Neutrophil (primary cell): ENCODE data around the gene UBA6.
"Not testable (repeated sequence)": the region's sequence is repeated elsewhere in the genome, so short reads cannot be mapped to it uniquely, and the experiment has no call there.

Experiments
- H3K27ac ChIP-seq: fragments of 200-600 bp; sonication (generic); 2 replicates; pipeline ENCODE4 v1.5.1; 2016; ENCODE audit warnings: mild to moderate bottlenecking, moderate library complexity
- H3K27me3 ChIP-seq: fragments of 200-600 bp; sonication (generic); 2 replicates; pipeline ENCODE4 v1.6.0; 2016; ENCODE audit warnings: mild to moderate bottlenecking
- H3K36me3 ChIP-seq: fragments of 200-600 bp; sonication (generic); 2 replicates; pipeline ENCODE4 v1.5.1; 2017
- H3K4me1 ChIP-seq, 2 experiments: fragments of 200-600 bp in 1 of 2; sonication (generic) in 1 of 2; 1 replicate in 1 of 2; 2 replicates in 1 of 2; pipeline versions ENCODE4 v1.5.1 to v1.6.1; 2013 to 2016; ENCODE audit warnings: low read depth in 1 of 2, low read length in 1 of 2, mild to moderate bottlenecking in 1 of 2, moderate library complexity in 1 of 2; ENCODE audit not compliant: control insufficient read depth in 1 of 2, insufficient read depth in 1 of 2
- H3K4me3 ChIP-seq, 2 experiments: fragments of 200-600 bp in 1 of 2; sonication (generic) in 1 of 2; 1 replicate in 1 of 2; 2 replicates in 1 of 2; pipeline ENCODE4 v1.5.1; 2013 to 2016; ENCODE audit warnings: low read depth in 1 of 2, low read length in 1 of 2, mild to moderate bottlenecking in 1 of 2, moderate library complexity in 1 of 2
- H3K9me3 ChIP-seq: fragments of 200-600 bp; sonication (generic); 2 replicates; pipeline ENCODE4 v1.5.1; 2016
- TF ChIP-seq, protein P1 (sequence below): fragments of 200-600 bp; sonication (generic); IDR thresholded peaks from 2 replicates; pipeline ENCODE4 v1.5.1; 2016; ENCODE audit warnings: antibody characterized with exemption

UBA6 gene

DNA sequence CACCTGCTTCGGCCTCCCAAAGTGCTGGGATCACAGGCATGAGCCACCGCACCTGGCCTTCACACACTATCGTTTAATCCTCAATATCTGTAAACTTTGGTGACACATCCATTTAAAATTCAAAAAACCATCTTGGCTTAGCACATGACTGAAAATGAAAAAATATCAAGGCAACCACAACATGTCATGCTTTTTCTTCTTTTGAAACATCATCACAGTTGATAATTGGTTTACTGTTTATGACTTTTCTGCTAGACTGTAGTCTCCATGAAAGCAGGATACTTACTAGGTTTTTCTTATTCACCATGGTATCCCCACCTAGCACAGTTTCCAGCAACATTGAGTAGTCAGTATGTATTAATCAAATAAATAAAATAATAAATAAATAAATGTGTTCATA lies 42.2 kb upstream of the UBA6 start:
- no peaks in the 10 kb centered on the region for H3K36me3 ChIP-seq
- no peak overlapping the region for H3K27ac ChIP-seq
- no peaks in the 10 kb centered on the region for H3K9me3 ChIP-seq
- no peaks in the 10 kb centered on the region for H3K27me3 ChIP-seq
- TF ChIP-seq, protein P1, sequence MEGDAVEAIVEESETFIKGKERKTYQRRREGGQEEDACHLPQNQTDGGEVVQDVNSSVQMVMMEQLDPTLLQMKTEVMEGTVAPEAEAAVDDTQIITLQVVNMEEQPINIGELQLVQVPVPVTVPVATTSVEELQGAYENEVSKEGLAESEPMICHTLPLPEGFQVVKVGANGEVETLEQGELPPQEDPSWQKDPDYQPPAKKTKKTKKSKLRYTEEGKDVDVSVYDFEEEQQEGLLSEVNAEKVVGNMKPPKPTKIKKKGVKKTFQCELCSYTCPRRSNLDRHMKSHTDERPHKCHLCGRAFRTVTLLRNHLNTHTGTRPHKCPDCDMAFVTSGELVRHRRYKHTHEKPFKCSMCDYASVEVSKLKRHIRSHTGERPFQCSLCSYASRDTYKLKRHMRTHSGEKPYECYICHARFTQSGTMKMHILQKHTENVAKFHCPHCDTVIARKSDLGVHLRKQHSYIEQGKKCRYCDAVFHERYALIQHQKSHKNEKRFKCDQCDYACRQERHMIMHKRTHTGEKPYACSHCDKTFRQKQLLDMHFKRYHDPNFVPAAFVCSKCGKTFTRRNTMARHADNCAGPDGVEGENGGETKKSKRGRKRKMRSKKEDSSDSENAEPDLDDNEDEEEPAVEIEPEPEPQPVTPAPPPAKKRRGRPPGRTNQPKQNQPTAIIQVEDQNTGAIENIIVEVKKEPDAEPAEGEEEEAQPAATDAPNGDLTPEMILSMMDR: no peak
- H3K4me1 ChIP-seq: no peaks in the 10 kb centered on the region
- no peak overlapping the region for H3K4me3 ChIP-seq

DNA sequence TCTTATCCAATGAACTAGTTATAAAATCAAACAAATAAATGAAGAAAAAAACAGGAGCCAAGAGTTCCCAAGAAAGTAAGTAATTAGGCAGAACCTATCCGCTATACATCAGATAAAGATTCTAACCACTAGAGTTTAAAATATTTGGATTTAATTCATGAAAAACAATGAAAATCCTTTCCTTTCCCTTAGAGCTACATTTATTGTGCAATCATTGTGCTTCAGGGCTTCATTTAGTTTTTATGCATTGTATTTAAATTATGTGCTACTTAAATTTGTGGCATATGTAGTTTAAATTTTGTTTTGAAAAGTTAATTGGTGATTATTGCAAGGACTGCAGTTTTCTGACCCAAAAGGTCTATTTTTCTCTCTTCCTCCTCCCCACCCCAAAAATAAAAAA lies 35.3 kb upstream of the UBA6 start:
- Histone ChIP-seq H3K4me3 (no peak overlapping the region), H3K9me3 (no peaks in the 10 kb centered on the region), H3K36me3 (no peaks in the 10 kb centered on the region), H3K4me1 (no peaks in the 10 kb centered on the region), H3K27ac (no peak overlapping the region), H3K27me3 (no peaks in the 10 kb centered on the region)
- TF ChIP-seq, protein P1: no peak

DNA sequence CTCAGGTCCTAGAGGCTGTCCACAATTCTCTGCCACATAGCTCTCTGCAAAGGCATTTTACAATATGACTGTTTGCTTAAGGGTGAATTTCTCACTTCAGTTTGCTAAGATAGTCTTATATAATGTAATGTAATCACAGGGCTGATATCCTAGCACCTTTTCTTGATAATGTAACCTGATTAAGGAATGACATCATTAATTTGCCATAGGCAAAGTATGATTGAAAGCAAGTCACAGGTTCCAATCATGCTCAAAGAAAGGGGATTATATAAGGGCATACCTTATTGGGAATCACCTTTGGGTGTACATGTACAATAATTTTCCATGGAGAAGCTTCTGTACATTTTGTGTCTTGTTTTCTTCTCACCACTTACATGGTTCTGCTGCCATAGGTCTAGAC lies 34.4 kb upstream of the UBA6 start:
- Histone ChIP-seq H3K27ac (no peak overlapping the region), H3K27me3 (no peaks in the 10 kb centered on the region), H3K36me3 (no peaks in the 10 kb centered on the region), H3K9me3 (no peaks in the 10 kb centered on the region), H3K4me3 (no peak overlapping the region), H3K4me1 (no peaks in the 10 kb centered on the region)
- TF ChIP-seq, protein P1: no peak

DNA sequence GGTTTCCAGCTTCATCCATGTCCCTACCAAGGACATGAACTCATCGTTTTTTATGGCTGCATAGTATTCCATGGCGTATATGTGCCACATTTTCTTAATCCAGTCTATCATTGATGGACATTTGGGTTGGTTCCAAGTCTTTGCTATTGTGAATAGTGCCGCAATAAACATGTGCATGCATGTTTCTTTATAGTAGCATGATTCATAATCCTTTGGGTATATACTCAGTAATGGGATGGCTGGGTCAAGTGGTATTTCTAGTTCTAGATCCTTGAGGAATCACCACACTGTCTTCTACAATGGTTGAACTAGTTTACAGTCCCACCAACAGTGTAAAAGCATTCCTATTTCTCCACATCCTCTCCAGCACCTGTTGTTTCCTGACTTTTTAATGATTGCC lies 29.6 kb upstream of the UBA6 start:
- not testable (repeated sequence) for H3K4me1 ChIP-seq, H3K27me3 ChIP-seq, H3K4me3 ChIP-seq, H3K36me3 ChIP-seq, H3K27ac ChIP-seq, H3K9me3 ChIP-seq

DNA sequence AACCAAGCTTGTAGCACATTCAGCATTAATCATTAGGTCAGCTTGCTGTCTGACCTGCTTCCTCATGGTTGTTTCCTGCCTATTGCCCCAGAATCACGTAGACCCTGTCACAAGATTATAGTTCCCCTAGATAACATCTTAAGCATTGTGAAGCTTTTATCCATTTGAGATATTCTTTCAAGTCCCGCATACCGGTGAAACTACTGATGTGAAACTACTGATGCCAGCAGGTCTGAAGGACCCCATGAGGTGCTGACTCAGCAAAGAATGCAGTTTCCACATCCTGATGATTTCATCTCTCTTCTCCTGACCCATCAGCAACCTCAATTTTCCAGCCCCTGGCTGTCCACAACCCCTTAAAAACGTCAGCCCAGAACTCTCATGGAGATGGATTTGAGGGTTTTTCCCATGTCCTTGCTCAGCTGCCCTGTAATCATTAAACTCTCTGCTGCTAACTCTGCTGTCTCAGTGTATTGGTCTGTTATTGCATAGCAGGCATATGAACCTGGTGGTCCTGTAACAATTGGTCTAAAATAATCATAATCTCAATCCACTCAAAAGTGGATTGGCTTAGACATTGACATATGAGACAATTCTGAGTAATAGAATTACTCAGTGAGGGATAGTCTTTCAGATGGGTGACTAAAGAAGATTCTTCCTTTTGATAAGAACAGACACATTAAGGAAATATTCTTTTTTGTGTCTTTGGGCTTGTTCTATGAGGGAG lies 26.3 kb upstream of the UBA6 start:
- TF ChIP-seq, protein P1: no peak
- Histone ChIP-seq H3K4me3 (no peak overlapping the region), H3K4me1 (peaks cover 0 to 7% of the 10 kb centered on the region in 2 experiments), H3K9me3 (no peaks in the 10 kb centered on the region), H3K27me3 (no peaks in the 10 kb centered on the region), H3K27ac (no peak overlapping the region), H3K36me3 (no peaks in the 10 kb centered on the region)

DNA sequence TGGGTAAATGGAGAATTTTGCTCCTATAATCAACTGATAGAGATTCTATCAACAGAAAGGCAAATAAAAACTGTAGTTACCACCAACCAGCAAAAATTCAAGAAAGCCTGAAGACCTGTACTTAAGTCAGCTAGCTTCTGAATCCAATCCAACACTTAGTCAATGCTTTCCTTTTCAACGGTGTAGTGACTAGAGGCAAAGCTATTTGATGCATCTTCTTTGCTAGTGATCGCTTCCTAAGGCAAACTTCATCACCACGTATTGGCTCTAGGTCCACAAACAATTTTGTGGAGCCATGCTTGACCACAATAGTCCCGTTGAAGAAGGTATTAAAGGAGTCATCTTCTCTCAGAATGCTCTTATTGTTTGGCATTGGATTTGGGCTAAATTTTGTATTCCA lies 25.0 kb upstream of the UBA6 start:
- Histone ChIP-seq H3K27ac (no peak overlapping the region), H3K4me3 (no peak overlapping the region), H3K9me3 (no peaks in the 10 kb centered on the region), H3K27me3 (no peaks in the 10 kb centered on the region), H3K4me1 (peaks cover 0 to 7% of the 10 kb centered on the region in 2 experiments), H3K36me3 (no peaks in the 10 kb centered on the region)
- TF ChIP-seq, protein P1: no peak
